Measurements from ENCODE around the gene PIMREG. TPM values are rescaled to one million over a fixed set of nuclear protein-coding genes. Genes with fewer than 3 reads are reported as not detected.

Gene PIMREG
- total RNA-seq, 1 experiment from 2014 or later = 93.6 TPM

GRCh38 chr17:6450926-6451832, 6.9 kb downstream of the PIMREG start:
- no peak overlapping the region for H3K4me3 ChIP-seq (ENCODE audit: insufficient read depth, low read depth, low read length)
- DNase-seq = peak; percentile 60

GRCh38 chr17:6452471-6453266, 8.4 kb downstream of the PIMREG start:
- Histone ChIP-seq H3K27me3 (ENCODE audit: control insufficient read depth, insufficient read depth, low read length) (peaks cover 9% of the 10 kb centered on the region; the same call in 1 of the 2 replicates), H3K4me3 (ENCODE audit: insufficient read depth, low read depth, low read length) (no peak overlapping the region), H3K36me3 (replicated peaks; ENCODE audit: control insufficient read depth, insufficient read depth, low read length) (peaks cover 17% of the 10 kb centered on the region)
- no peak for DNase-seq

More at GRCh38 chr17:6450926-6451832, 6.9 kb downstream of the PIMREG start:
- H3K27me3 ChIP-seq (ENCODE audit: control insufficient read depth, insufficient read depth, low read length) = peaks cover 9% of the 10 kb centered on the region; the same call in 1 of the 2 replicates
- H3K36me3 ChIP-seq (replicated peaks; ENCODE audit: control insufficient read depth, insufficient read depth, low read length) = peaks cover 23% of the 10 kb centered on the region

DNA sequence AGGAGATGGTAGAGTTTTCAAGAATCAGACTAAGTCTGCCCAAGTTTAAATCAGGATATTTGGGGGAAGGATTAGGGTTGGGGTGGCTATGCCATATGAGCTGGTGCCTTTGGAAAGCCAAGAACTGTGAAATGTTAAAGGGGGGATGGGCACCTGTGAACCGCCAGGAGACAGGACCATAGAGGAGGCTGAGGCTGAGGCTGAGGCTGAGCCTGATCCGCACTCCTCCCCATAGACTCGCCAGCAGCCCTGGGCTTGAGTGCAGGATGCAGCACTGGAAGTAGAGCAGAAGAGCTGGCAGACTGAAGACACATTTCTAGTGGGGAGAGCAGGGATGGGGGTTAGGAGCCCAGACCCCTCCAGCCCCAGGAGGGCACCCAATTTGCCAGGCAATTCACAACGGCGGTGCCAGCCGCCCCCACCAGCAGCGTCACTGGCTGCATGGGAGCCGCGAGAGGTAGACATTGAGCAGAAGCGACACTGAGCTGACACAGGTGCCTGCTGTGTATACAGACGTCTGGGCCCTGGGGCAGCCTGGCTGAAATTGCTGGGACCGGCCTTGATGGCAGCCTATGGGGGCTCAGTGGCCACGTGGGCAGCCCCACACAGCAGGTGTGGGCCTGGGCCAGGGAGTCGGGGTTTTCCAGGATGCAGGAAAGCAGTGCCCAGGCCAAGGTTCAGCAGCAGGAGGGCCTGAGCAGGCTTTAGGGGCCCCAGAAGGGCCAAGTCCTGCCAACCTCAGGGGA, 9.2 kb downstream of the PIMREG start:
- Histone ChIP-seq H3K27me3 (ENCODE audit: control insufficient read depth, insufficient read depth, low read length) (peaks cover 9% of the 10 kb centered on the region; the same call in 1 of the 2 replicates), H3K4me3 (ENCODE audit: insufficient read depth, low read depth, low read length) (no peak overlapping the region), H3K36me3 (replicated peaks; ENCODE audit: control insufficient read depth, insufficient read depth, low read length) (peaks cover 14% of the 10 kb centered on the region)
- DNase-seq = no peak

GRCh38 chr17:6454495-6455320, 10.5 kb downstream of the PIMREG start:
- peaks cover 9% of the 10 kb centered on the region; the same call in 1 of the 2 replicates for H3K27me3 ChIP-seq (ENCODE audit: control insufficient read depth, insufficient read depth, low read length)
- H3K4me3 ChIP-seq (ENCODE audit: insufficient read depth, low read depth, low read length) = peak overlapping the region; percentile 63
- peaks cover 4% of the 10 kb centered on the region for H3K36me3 ChIP-seq (replicated peaks; ENCODE audit: control insufficient read depth, insufficient read depth, low read length)
- peak; percentile 83 for DNase-seq

DNA sequence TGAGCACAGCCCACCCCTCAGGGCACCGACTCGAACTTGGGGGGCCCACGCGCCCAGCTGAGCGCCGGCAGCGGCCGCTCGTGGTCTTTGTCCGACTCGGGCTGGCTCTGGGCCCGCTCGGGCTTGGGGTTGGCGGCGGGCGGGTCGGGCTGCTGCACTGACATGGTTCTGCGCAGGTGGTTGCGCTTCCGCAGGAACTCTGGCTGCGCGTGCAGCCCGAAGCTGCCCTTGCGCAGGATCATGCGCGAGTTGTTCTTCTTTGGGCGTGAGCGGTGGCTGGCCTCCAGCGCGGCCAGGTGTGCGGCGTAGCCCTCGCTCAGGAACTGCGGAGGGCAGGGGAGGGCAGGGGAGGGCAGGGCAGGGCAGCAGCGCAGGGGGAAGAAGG, 11.1 kb downstream of the PIMREG start:
- peak; percentile 89 for DNase-seq
- peaks cover 9% of the 10 kb centered on the region; the same call in 1 of the 2 replicates for H3K27me3 ChIP-seq (ENCODE audit: control insufficient read depth, insufficient read depth, low read length)
- H3K36me3 ChIP-seq (replicated peaks; ENCODE audit: control insufficient read depth, insufficient read depth, low read length) = peaks cover 2% of the 10 kb centered on the region; the same call in 1 of the 2 replicates
- peak overlapping the region; percentile 63 for H3K4me3 ChIP-seq (ENCODE audit: insufficient read depth, low read depth, low read length)

DNA sequence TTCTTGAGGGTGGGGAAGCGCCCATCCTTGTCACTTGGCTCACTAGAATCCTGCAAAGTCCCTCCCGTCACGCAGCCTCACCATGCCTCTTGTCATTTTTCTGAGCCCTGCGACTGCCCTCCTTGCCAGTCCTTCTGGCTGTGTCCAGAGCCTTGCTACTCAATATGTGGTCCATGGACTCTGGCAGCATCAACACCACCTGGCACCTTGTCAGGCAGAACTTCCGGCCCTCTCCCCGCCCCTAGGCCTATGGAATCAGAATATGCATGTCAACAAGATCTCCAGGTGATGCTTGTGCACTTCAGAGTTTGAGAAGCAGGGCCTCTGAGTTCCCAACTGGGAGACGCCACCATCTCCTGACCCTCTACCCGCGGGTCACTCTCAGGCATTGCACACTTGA, 12.1 kb downstream of the PIMREG start:
- no peak overlapping the region for H3K4me3 ChIP-seq (ENCODE audit: insufficient read depth, low read depth, low read length)
- DNase-seq = no peak
- peaks cover 9% of the 10 kb centered on the region; the same call in 1 of the 2 replicates for H3K27me3 ChIP-seq (ENCODE audit: control insufficient read depth, insufficient read depth, low read length)

GRCh38 chr17:6456914-6457687, 12.8 kb downstream of the PIMREG start:
- peaks cover 9% of the 10 kb centered on the region; the same call in 1 of the 2 replicates for H3K27me3 ChIP-seq (ENCODE audit: control insufficient read depth, insufficient read depth, low read length)
- no peaks in the 10 kb centered on the region for H3K36me3 ChIP-seq (replicated peaks; ENCODE audit: control insufficient read depth, insufficient read depth, low read length)
- DNase-seq = no peak
- no peak overlapping the region for H3K4me3 ChIP-seq (ENCODE audit: insufficient read depth, low read depth, low read length)

More for the DNA sequence above, 12.1 kb downstream of the PIMREG start:
- no peaks in the 10 kb centered on the region for H3K36me3 ChIP-seq (replicated peaks; ENCODE audit: control insufficient read depth, insufficient read depth, low read length)

DNA sequence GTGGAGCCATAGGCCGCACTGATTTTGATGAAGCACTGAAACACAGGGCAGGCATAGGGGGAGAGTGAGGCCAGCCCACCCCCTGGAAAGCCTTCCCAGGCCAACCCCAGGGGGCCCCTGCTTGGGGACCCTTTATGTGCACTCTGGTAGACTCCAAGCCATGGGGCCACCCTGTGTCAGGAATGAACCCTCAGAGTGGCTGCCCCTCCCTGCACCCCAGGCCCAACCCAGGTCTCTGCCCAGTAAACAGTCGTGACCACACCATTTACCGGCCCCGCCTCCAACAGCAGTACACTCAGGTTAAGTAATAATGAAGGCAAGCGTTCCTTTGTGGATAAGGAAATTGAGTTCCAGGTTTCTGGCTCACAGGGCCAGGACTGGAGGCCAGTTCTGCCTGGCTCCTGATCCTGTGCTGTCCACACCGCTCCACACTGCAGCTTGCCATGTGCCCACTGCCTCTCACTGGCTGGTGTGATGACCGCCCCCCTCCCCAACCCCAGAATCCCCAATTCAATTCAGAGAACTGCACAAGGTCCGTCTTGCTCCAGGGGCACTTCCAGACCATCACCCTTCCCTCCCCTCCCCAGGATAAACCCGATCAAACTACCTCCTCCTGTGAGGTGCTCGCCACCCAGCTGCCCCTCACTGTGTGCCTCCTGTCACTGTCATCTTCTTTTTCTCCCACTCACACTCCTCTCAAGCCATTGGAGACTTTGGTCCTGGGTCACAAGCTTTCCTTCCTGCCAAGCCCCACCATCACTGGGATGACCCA, 13.6 kb downstream of the PIMREG start:
- Histone ChIP-seq H3K36me3 (replicated peaks; ENCODE audit: control insufficient read depth, insufficient read depth, low read length) (no peaks in the 10 kb centered on the region), H3K4me3 (ENCODE audit: insufficient read depth, low read depth, low read length) (no peak overlapping the region), H3K27me3 (ENCODE audit: control insufficient read depth, insufficient read depth, low read length) (peaks cover 9% of the 10 kb centered on the region; the same call in 1 of the 2 replicates)
- no peak for DNase-seq

- peaks cover 9% of the 10 kb centered on the region; the same call in 1 of the 2 replicates for H3K27me3 ChIP-seq (ENCODE audit: control insufficient read depth, insufficient read depth, low read length)
- H3K4me3 ChIP-seq (ENCODE audit: insufficient read depth, low read depth, low read length) = no peak overlapping the region
- no peaks in the 10 kb centered on the region for H3K36me3 ChIP-seq (replicated peaks; ENCODE audit: control insufficient read depth, insufficient read depth, low read length)
- DNase-seq = no peak
These were observed 14.2 kb downstream of the PIMREG start for GRCh38 chr17:6458460-6458950.

- no peak for DNase-seq
These were observed 16.4 kb downstream of the PIMREG start for GRCh38 chr17:6460531-6461161.

GRCh38 chr17:6461246-6461645, 17.0 kb downstream of the PIMREG start:
- Histone ChIP-seq H3K4me3 (ENCODE audit: insufficient read depth, low read depth, low read length) (no peak overlapping the region), H3K36me3 (replicated peaks; ENCODE audit: control insufficient read depth, insufficient read depth, low read length) (no peaks in the 10 kb centered on the region), H3K27me3 (ENCODE audit: control insufficient read depth, insufficient read depth, low read length) (no peaks in the 10 kb centered on the region; the same call in 1 of the 2 replicates)
- DNase-seq = no peak

More at GRCh38 chr17:6460531-6461161, 16.4 kb downstream of the PIMREG start:
- Histone ChIP-seq H3K27me3 (ENCODE audit: control insufficient read depth, insufficient read depth, low read length) (no peaks in the 10 kb centered on the region; the same call in 1 of the 2 replicates), H3K4me3 (ENCODE audit: insufficient read depth, low read depth, low read length) (no peak overlapping the region), H3K36me3 (replicated peaks; ENCODE audit: control insufficient read depth, insufficient read depth, low read length) (no peaks in the 10 kb centered on the region)

All from H7 (cell line).